GM12878 (cell line): ENCODE data around the gene NHERF2. TPM values are rescaled to one million over a fixed set of nuclear protein-coding genes. Genes with fewer than 3 reads are reported as not detected.

ENCODE experiments used
- ATAC-seq: fragments of 200-7000 bp; cut with Tn5 transposase; 3 replicates; pipeline ENCODE4 v1.9.1; 2020; ENCODE audit warnings: mild to moderate bottlenecking, moderate library complexity
- BruUV-seq: library from RNA; stranded (reverse); fragments of 400-500 nt; replicated peaks from 2 replicates; lab custom pipeline; 2021; lab: Mats Ljungman, UMichigan
- CTCF ChIA-PET: fragments of 300-600 bp; sonication (Branson Sonifier 250); formaldehyde crosslinking; extraction: SDS; loops from one replicate; lab custom pipeline; 2021; ENCODE audit warnings: inconsistent platforms; lab: Yijun Ruan, JAX
- POLR2A ChIA-PET: fragments of 350-600 bp; formaldehyde crosslinking; extraction: SDS; loops from one replicate; lab custom pipeline; 2021; ENCODE audit warnings: inconsistent platforms; lab: Charles Lee
- RAD21 ChIA-PET: fragments of 300-600 bp; sonication (Branson Sonifier 250); formaldehyde crosslinking; loops from one replicate; lab custom pipeline; 2023; ENCODE audit warnings: antibody characterized with exemption; ENCODE audit not compliant: unreplicated experiment; lab: Charles Lee
- SMC1A ChIA-PET: fragments of 300-600 bp; sonication (Branson Sonifier 250); formaldehyde crosslinking; loops from one replicate; lab custom pipeline; 2023; ENCODE audit not compliant: unreplicated experiment, uncharacterized antibody; lab: Charles Lee
- DNase-seq: peaks from one replicate; pipeline ENCODE4 v3.0.0-alpha.2; 2011; ENCODE audit warnings: low read depth, low spot score
- FAIRE-seq: peaks from 3 replicates; lab custom pipeline; 2011; peaks lifted over from hg19 to GRCh38; lab: Jason Lieb, UNC
- H2AFZ ChIP-seq: 2 replicates; pipeline ENCODE4 v1.6.0; 2011; ENCODE audit warnings: low read depth, low read length, control low read depth; ENCODE audit not compliant: control insufficient read depth
- H3K27ac ChIP-seq: 2 replicates; pipeline ENCODE4 v1.5.1; 2011; ENCODE audit warnings: control low read depth; ENCODE audit not compliant: control insufficient read depth, insufficient read depth
- H3K27me3 ChIP-seq, 2 experiments: replicated peaks in 1 of 2; 2 replicates each; pipeline versions ENCODE4 v1.6.0 to v1.6.1; 2011; ENCODE audit warnings: low read length in 1 of 2; ENCODE audit not compliant: control insufficient read depth in 2 of 2, insufficient read depth in 2 of 2
- H3K36me3 ChIP-seq, 2 experiments: 2 replicates each; pipeline ENCODE4 v1.5.1; 2011; ENCODE audit warnings: low read length in 1 of 2; ENCODE audit not compliant: control insufficient read depth in 2 of 2, insufficient read depth in 2 of 2
- H3K4me1 ChIP-seq: 2 replicates; pipeline ENCODE4 v1.6.1; 2011; ENCODE audit warnings: mild to moderate bottlenecking, low read length, moderate library complexity, mixed read lengths; ENCODE audit not compliant: control insufficient read depth, insufficient read depth
- H3K4me2 ChIP-seq: 2 replicates; pipeline ENCODE4 v1.6.0; 2011; ENCODE audit warnings: control low read depth; ENCODE audit not compliant: control insufficient read depth, insufficient read depth
- H3K4me3 ChIP-seq: fragments of 200-600 bp; sonication (generic); 2 replicates; pipeline ENCODE4 v1.5.1; 2016
- H3K79me2 ChIP-seq: 2 replicates; pipeline ENCODE4 v1.6.0; 2011; ENCODE audit warnings: low read length; ENCODE audit not compliant: control insufficient read depth, insufficient read depth
- H3K9ac ChIP-seq: 2 replicates; pipeline ENCODE4 v1.8.0; 2011; ENCODE audit warnings: low read length, control low read depth, mixed read lengths; ENCODE audit not compliant: control insufficient read depth, insufficient read depth
- H3K9me3 ChIP-seq: replicated peaks from 3 replicates; pipeline ENCODE4 v1.5.1; 2011; ENCODE audit warnings: mild to moderate bottlenecking, low read length; ENCODE audit not compliant: control insufficient read depth, insufficient read depth
- H4K20me1 ChIP-seq: 2 replicates; pipeline ENCODE4 v1.6.0; 2011; ENCODE audit not compliant: control insufficient read depth, insufficient read depth
- BACH1 ChIP-seq: fragments of 450-650 bp; IDR thresholded peaks from 2 replicates; pipeline ENCODE4 v1.6.1; 2017; ENCODE audit warnings: mild to moderate bottlenecking, borderline replicate concordance
- EED ChIP-seq: sonication (generic); IDR thresholded peaks from 2 replicates; pipeline ENCODE4 v1.6.1; 2016; ENCODE audit warnings: antibody characterized with exemption, low read depth
- ETV6 ChIP-seq, 2 experiments: fragments of 450-650 bp in 1 of 2; IDR thresholded peaks in 1 of 2; conservative IDR thresholded peaks in 1 of 2; 2 replicates each; pipeline ENCODE4 v1.6.1; 2014; ENCODE audit warnings: antibody characterized with exemption in 1 of 2, borderline replicate concordance in 1 of 2, low read depth in 1 of 2, mild to moderate bottlenecking in 1 of 2, moderate library complexity in 1 of 2
- IRF4 ChIP-seq: IDR thresholded peaks from 2 replicates; pipeline ENCODE4 v1.6.1; 2011; ENCODE audit warnings: low read depth, low read length
- MEF2A ChIP-seq: IDR thresholded peaks from 2 replicates; pipeline ENCODE4 v1.6.1; 2011; ENCODE audit warnings: low read depth, mild to moderate bottlenecking, low read length, moderate library complexity; ENCODE audit not compliant: insufficient read depth
- NFXL1 ChIP-seq: fragments of 450-650 bp; IDR thresholded peaks from 2 replicates; pipeline ENCODE4 v1.6.1; 2017; ENCODE audit warnings: antibody characterized with exemption, mild to moderate bottlenecking, borderline replicate concordance
- NR2F1 ChIP-seq: fragments of 450-650 bp; conservative IDR thresholded peaks from 2 replicates; pipeline ENCODE4 v1.6.1; 2017; ENCODE audit warnings: mild to moderate bottlenecking
- PAX8 ChIP-seq: fragments of 450-650 bp; IDR thresholded peaks from 2 replicates; pipeline ENCODE4 v1.6.1; 2017; ENCODE audit warnings: mild to moderate bottlenecking, moderate library complexity
- RELA ChIP-seq: fragments of 450-650 bp; IDR thresholded peaks from 2 replicates; pipeline ENCODE4 v1.8.0; 2014; ENCODE audit warnings: borderline replicate concordance; ENCODE audit not compliant: partially characterized antibody
- SMAD1 ChIP-seq: fragments of 450-650 bp; IDR thresholded peaks from 2 replicates; pipeline ENCODE4 v1.6.1; 2018; ENCODE audit warnings: mild to moderate bottlenecking, low read depth; ENCODE audit not compliant: partially characterized antibody
- SMC3 ChIP-seq: IDR thresholded peaks from 2 replicates; pipeline ENCODE4 v1.6.1; 2011; ENCODE audit warnings: low read length, improper control_type of control experiment, borderline replicate concordance
- SREBF2 ChIP-seq: IDR thresholded peaks from 2 replicates; pipeline ENCODE4 v1.6.1; 2012; ENCODE audit warnings: mild to moderate bottlenecking, low read length
- WRNIP1 ChIP-seq: IDR thresholded peaks from 2 replicates; pipeline ENCODE4 v1.6.1; 2011; ENCODE audit warnings: low read depth, low read length, improper control_type of control experiment, borderline replicate concordance
- WGBS: methylation state at CpG from one replicate; pipeline ENCODE4 v1.1.6; 2016; ENCODE audit warnings: low lambda C conversion rate; ENCODE audit not compliant: insufficient replicate concordance, insufficient coverage; ENCODE audit errors: missing lambda C conversion rate; 5-methylcytosine and 5-hydroxymethylcytosine counted together
- in situ Hi-C: fragments of 300-500 bp; cut with MboI; formaldehyde crosslinking; loops from 9 replicates; pipeline ENCODE4 v1.14.3; 2018; ENCODE audit warnings: mixed read lengths
- intact Hi-C: fragments of 100-400 bp; cut with micrococcal nuclease; formaldehyde crosslinking; loops from one replicate; pipeline ENCODE4 v1.14.2; 2022; ENCODE audit not compliant: unreplicated experiment
- polyA plus RNA-seq, 11 experiments: library from polyadenylated mRNA; depleted of rRNA in 4 of 11; unstranded in 6 of 11; stranded (reverse) in 5 of 11; fragments of >200 nt; fragmentation: Nextera tagmentation in 4 of 11; fragmentation: Illumina TruSeq in 1 of 11; extraction: Ambion mirVana in 4 of 11; extraction: Trizol in 1 of 11; gene quantifications; 1 replicate in 1 of 11; 2 replicates in 10 of 11; pipeline versions ENCODE4 v1.2.1 to v1.2.3, GENCODE V29; 2011 to 2016; ENCODE audit warnings: inconsistent platforms in 2 of 11, missing spikeins in 2 of 11, low read depth in 1 of 11
- total RNA-seq, 4 experiments: library from RNA; depleted of rRNA in 3 of 4; stranded (reverse); fragments of >200 nt in 3 of 4; fragmentation: Illumina TruSeq in 1 of 4; extraction: Trizol in 1 of 4; gene quantifications; 2 replicates each; pipeline versions ENCODE4 v1.2.1 to v1.2.3, GENCODE V29; 2013 to 2021
- TF ChIP-seq, protein P1 (sequence below): IDR thresholded peaks from 2 replicates; pipeline ENCODE4 v1.6.1; 2011; ENCODE audit warnings: low read depth, mild to moderate bottlenecking, low read length, moderate library complexity, borderline replicate concordance; ENCODE audit errors: extremely low read depth
- TF ChIP-seq, protein P2 (sequence below): fragments of 450-650 bp; IDR thresholded peaks from 2 replicates; pipeline ENCODE4 v1.6.1; 2017; ENCODE audit warnings: antibody characterized with exemption, mild to moderate bottlenecking, moderate library complexity
- TF ChIP-seq, protein P3 (sequence below): IDR thresholded peaks from 2 replicates; pipeline ENCODE4 v1.6.1; 2012; ENCODE audit warnings: low read depth, low read length, improper control_type of control experiment
- TF ChIP-seq, protein P4 (sequence below): fragments of 450-650 bp; IDR thresholded peaks from 2 replicates; pipeline ENCODE4 v1.6.1; 2014; ENCODE audit warnings: mild to moderate bottlenecking
- TF ChIP-seq, protein P5 (sequence below): IDR thresholded peaks from 2 replicates; pipeline ENCODE4 v1.6.1; 2011; ENCODE audit warnings: borderline replicate concordance, low read depth, mild to moderate bottlenecking, moderate library complexity, mixed read lengths, low read length; ENCODE audit not compliant: insufficient read depth; ENCODE audit errors: extremely low read length

The NHERF2 gene
- total and polyA plus RNA-seq, 10 of the 15 experiments (the other 5 are each of a cell fraction or from before 2014, with no cell fraction given) = 0.05 to 0.31 (median 0.08) TPM; not detected in 4

DNA sequence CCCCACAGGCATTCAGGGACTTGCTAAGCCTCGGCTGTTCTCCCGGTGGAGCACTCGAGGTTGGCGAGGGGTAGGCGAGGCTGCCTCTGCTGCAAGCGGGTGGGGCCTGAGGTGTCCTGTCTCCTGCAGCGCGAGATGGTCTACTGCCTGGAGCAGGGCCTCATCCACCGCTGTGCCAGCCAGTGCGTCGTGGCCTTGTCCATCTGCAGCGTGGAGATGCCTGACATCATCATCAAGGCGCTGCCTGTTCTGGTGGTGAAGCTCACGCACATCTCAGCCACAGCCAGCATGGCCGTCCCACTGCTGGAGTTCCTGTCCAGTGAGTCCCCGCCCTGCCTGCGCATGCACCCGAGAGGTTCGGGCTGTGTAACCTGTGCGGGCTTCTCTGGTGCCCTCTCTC lies 47.4 kb downstream of the NHERF2 start (continued):
- TF ChIP-seq MEF2A (no peak), IRF4 (no peak), NFXL1 (no peak), NR2F1 (no peak), BACH1 (no peak)

DNA sequence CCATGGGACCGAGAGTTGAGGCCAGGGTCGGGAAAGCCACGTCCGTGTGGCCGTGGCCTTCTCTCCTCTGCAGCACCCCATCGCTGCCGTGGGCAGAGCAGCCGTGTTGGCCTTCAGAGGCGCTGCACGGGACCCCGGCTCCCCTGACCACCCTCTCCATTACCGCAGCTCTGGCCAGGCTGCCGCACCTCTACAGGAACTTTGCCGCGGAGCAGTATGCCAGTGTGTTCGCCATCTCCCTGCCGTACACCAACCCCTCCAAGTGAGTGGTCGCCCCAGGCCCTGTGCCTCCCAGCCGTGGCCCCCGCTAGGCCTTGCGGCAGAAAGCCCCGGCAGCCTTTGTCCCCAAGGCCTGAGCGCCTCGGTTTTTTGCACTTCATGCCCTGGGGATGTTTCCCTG lies 48.9 kb downstream of the NHERF2 start:
- H3K9me3 ChIP-seq = no peaks in the 10 kb centered on the region
- FAIRE-seq (no peak), DNase-seq (no peak), ATAC-seq (no peak)
- H3K79me2 ChIP-seq = no peaks in the 10 kb centered on the region
- H3K9ac ChIP-seq = no peak overlapping the region
- no peak overlapping the region for H3K4me3 ChIP-seq
- no peaks in the 10 kb centered on the region for H4K20me1 ChIP-seq
- intact Hi-C loops = no loop called here
- BruUV-seq = no TSS peak
- POLR2A ChIA-PET = interaction anchor here (0.6 kb wide), 1 partner anchor 80 kb away, joined by 4 read pairs; the partner anchor contains the start of gene TRAF7
- no peak overlapping the region for H3K4me2 ChIP-seq
- no peak overlapping the region for H3K27ac ChIP-seq
- SMC1A ChIA-PET = no interaction called here
- no peak overlapping the region for H2AFZ ChIP-seq
- in situ Hi-C loops = no loop called here
- RAD21 ChIA-PET = no interaction called here
- 92% methylated on average over 21 of the region's 24 CpGs for WGBS
- CTCF ChIA-PET = no interaction called here
- H3K27me3 ChIP-seq = no peaks in the 10 kb centered on the region
- H3K4me1 ChIP-seq = no peaks in the 10 kb centered on the region
- peaks cover 0 to 7% of the 10 kb centered on the region in 2 experiments; a peak in 3 of 4 replicates for H3K36me3 ChIP-seq
- TF ChIP-seq, protein P1, sequence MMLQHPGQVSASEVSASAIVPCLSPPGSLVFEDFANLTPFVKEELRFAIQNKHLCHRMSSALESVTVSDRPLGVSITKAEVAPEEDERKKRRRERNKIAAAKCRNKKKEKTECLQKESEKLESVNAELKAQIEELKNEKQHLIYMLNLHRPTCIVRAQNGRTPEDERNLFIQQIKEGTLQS = no peak
- TF ChIP-seq SMC3 (no peak), SMAD1 (no peak), ETV6 (conservative IDR thresholded peaks at IDR 0.05 in 1 of 2, IDR thresholded peaks at IDR 0.05 in 1 of 2; ENCODE audit: borderline replicate concordance in 1 of 2, low read depth in 1 of 2) (no peak), SREBF2 (no peak), EED (no peak), RELA (no peak), PAX8 (no peak), WRNIP1 (no peak)
- TF ChIP-seq, protein P2, sequence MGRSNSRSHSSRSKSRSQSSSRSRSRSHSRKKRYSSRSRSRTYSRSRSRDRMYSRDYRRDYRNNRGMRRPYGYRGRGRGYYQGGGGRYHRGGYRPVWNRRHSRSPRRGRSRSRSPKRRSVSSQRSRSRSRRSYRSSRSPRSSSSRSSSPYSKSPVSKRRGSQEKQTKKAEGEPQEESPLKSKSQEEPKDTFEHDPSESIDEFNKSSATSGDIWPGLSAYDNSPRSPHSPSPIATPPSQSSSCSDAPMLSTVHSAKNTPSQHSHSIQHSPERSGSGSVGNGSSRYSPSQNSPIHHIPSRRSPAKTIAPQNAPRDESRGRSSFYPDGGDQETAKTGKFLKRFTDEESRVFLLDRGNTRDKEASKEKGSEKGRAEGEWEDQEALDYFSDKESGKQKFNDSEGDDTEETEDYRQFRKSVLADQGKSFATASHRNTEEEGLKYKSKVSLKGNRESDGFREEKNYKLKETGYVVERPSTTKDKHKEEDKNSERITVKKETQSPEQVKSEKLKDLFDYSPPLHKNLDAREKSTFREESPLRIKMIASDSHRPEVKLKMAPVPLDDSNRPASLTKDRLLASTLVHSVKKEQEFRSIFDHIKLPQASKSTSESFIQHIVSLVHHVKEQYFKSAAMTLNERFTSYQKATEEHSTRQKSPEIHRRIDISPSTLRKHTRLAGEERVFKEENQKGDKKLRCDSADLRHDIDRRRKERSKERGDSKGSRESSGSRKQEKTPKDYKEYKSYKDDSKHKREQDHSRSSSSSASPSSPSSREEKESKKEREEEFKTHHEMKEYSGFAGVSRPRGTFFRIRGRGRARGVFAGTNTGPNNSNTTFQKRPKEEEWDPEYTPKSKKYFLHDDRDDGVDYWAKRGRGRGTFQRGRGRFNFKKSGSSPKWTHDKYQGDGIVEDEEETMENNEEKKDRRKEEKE = no peak
- TF ChIP-seq, protein P3, sequence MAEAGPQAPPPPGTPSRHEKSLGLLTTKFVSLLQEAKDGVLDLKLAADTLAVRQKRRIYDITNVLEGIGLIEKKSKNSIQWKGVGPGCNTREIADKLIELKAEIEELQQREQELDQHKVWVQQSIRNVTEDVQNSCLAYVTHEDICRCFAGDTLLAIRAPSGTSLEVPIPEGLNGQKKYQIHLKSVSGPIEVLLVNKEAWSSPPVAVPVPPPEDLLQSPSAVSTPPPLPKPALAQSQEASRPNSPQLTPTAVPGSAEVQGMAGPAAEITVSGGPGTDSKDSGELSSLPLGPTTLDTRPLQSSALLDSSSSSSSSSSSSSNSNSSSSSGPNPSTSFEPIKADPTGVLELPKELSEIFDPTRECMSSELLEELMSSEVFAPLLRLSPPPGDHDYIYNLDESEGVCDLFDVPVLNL = no peak
- TF ChIP-seq, protein P4, sequence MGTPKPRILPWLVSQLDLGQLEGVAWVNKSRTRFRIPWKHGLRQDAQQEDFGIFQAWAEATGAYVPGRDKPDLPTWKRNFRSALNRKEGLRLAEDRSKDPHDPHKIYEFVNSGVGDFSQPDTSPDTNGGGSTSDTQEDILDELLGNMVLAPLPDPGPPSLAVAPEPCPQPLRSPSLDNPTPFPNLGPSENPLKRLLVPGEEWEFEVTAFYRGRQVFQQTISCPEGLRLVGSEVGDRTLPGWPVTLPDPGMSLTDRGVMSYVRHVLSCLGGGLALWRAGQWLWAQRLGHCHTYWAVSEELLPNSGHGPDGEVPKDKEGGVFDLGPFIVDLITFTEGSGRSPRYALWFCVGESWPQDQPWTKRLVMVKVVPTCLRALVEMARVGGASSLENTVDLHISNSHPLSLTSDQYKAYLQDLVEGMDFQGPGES = no peak
- TF ChIP-seq, protein P5, sequence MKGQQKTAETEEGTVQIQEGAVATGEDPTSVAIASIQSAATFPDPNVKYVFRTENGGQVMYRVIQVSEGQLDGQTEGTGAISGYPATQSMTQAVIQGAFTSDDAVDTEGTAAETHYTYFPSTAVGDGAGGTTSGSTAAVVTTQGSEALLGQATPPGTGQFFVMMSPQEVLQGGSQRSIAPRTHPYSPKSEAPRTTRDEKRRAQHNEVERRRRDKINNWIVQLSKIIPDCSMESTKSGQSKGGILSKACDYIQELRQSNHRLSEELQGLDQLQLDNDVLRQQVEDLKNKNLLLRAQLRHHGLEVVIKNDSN = no peak
